Sigmoid colon (tissue), 7 donors: ENCODE results near the gene CAPN5. TPM values are rescaled to one million over a fixed set of nuclear protein-coding genes. Genes with fewer than 3 reads are reported as not detected.
A peak's percentile ranks its signal among the peaks of the same experiment; 100 is the strongest.

Source experiments
- DNase-seq: peaks from one replicate; pipeline ENCODE4 v3.0.0-alpha.2; 2019
- H3K27ac ChIP-seq, 4 donors: fragments of 200-600 bp; sonication (generic); one replicate each; pipeline ENCODE4 v1.5.1; 2016 to 2019; ENCODE audit warnings: mild to moderate bottlenecking in 1 of 4
- H3K27me3 ChIP-seq, 3 donors: fragments of 200-600 bp; sonication (generic); one replicate each; pipeline ENCODE4 v1.5.1; 2019; ENCODE audit warnings: mild to moderate bottlenecking in 1 of 3
- H3K36me3 ChIP-seq, 4 donors: fragments of 200-600 bp; sonication (generic); one replicate each; pipeline ENCODE4 v1.5.1; 2016 to 2019
- H3K4me1 ChIP-seq, 4 donors: fragments of 200-600 bp; sonication (generic); one replicate each; pipeline ENCODE4 v1.5.1; 2017 to 2019
- H3K4me3 ChIP-seq, 4 donors: fragments of 200-600 bp; sonication (generic); one replicate each; pipeline ENCODE4 v1.5.1; 2017 to 2019; ENCODE audit warnings: mild to moderate bottlenecking in 2 of 4, moderate library complexity in 1 of 4
- H3K9me3 ChIP-seq, 4 donors: fragments of 200-600 bp in 3 of 4; sonication (generic) in 3 of 4; one replicate each; pipeline versions ENCODE4 v1.5.1 to v1.6.1; 2013 to 2019
- EP300 ChIP-seq, 4 donors: sonication (generic); formaldehyde crosslinking; IDR thresholded peaks; one replicate each; pipeline ENCODE4 v1.6.1; 2017; ENCODE audit warnings: antibody characterized with exemption in 4 of 4
- POLR2A ChIP-seq, 2 donors: fragments of 450-650 bp; IDR thresholded peaks; one replicate each; pipeline ENCODE4 v1.6.1; 2016; ENCODE audit warnings: antibody characterized with exemption in 2 of 2, mild to moderate bottlenecking in 2 of 2, moderate library complexity in 2 of 2
- POLR2AphosphoS5 ChIP-seq, 4 donors: sonication (generic); formaldehyde crosslinking; IDR thresholded peaks; one replicate each; pipeline ENCODE4 v1.6.1; 2017; ENCODE audit warnings: antibody characterized with exemption in 4 of 4
- WGBS, 2 donors: extraction: QIAGEN DNeasy Blood & Tissue Kit; methylation state at CpG; one replicate each; pipeline ENCODE4 v1.1.7; 2013; 5-methylcytosine and 5-hydroxymethylcytosine counted together
- intact Hi-C: fragments of 100-400 bp; cut with DNase I; formaldehyde crosslinking; loops from one replicate; pipeline ENCODE4 v1.15.1; 2023
- polyA plus RNA-seq, 3 donors: library from polyadenylated mRNA; stranded (reverse); fragments of 200-250 nt; gene quantifications; one replicate each; pipeline ENCODE4 v1.2.3, GENCODE V29; 2013
- total RNA-seq, 4 donors: library from RNA; depleted of rRNA; stranded (reverse); fragments of >200 nt; gene quantifications; one replicate each; pipeline ENCODE4 v1.1.0, GENCODE V29; 2016
- TF ChIP-seq, protein P1 (sequence below), 4 experiments: fragments of 450-650 bp in 3 of 4; fragments of 200-600 bp in 1 of 4; IDR thresholded peaks; one replicate each; pipeline ENCODE4 v1.5.1; 2016 to 2019; ENCODE audit warnings: antibody characterized with exemption in 4 of 4, mild to moderate bottlenecking in 3 of 4, moderate library complexity in 2 of 4
- donor health status: healthy with polysubstance abuse.
- donor health status: Bipolar disorder and iron deficiency.
- donor health status: healthy.

Gene CAPN5
- total and polyA plus RNA-seq, 7 donors: 4.1 to 110 (median 12.5) TPM

DNA sequence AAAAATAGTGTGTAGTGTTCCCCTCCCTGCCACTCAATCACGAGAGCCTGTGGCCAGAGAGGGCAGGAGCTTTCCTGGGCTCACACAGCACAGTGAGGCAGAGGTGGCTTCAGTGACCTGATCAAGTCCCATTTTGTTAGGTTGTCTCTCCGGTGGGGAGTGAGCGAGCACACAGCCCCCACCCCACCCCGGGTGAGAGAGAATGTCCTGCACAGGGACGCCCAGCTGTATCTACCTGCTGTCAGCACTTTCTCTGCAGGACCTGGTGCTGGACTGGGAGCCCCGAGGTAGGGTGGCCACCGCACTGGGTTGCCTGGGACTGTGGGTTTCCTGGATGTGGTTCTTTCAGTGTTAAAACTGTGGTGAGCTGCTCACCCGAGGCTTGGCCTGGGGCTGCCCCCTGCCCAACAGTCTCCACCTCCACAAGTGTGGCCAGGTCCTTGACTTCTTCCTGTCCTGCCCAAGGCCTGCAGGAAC is 6.1 kb downstream of the CAPN5 start:
- Histone ChIP-seq H3K4me1 (peaks cover 2 to 50% (median 41%) of the 10 kb centered on the region in 4 donors), H3K27ac (peak overlapping the region; percentile 77 to 92 (median 86)), H3K4me3 (no peak overlapping the region), H3K36me3 (no peaks in the 10 kb centered on the region), H3K27me3 (no peaks in the 10 kb centered on the region), H3K9me3 (no peaks in the 10 kb centered on the region)
- WGBS, 2 donors: 30 to 55% methylated on average over 8 of the region's 8 CpGs
- no peak for DNase-seq
- TF ChIP-seq, protein P1, sequence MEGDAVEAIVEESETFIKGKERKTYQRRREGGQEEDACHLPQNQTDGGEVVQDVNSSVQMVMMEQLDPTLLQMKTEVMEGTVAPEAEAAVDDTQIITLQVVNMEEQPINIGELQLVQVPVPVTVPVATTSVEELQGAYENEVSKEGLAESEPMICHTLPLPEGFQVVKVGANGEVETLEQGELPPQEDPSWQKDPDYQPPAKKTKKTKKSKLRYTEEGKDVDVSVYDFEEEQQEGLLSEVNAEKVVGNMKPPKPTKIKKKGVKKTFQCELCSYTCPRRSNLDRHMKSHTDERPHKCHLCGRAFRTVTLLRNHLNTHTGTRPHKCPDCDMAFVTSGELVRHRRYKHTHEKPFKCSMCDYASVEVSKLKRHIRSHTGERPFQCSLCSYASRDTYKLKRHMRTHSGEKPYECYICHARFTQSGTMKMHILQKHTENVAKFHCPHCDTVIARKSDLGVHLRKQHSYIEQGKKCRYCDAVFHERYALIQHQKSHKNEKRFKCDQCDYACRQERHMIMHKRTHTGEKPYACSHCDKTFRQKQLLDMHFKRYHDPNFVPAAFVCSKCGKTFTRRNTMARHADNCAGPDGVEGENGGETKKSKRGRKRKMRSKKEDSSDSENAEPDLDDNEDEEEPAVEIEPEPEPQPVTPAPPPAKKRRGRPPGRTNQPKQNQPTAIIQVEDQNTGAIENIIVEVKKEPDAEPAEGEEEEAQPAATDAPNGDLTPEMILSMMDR (IDR thresholded peaks at IDR 0.05): no peak
- TF ChIP-seq EP300 (IDR thresholded peaks at IDR 0.05) (no peak), POLR2AphosphoS5 (IDR thresholded peaks at IDR 0.05) (no peak), POLR2A (IDR thresholded peaks at IDR 0.05) (no peak)
- intact Hi-C loops: loop anchor here (1.0 kb wide), 1 partner anchor 26 kb away; no protein-coding TSS in a partner anchor

DNA sequence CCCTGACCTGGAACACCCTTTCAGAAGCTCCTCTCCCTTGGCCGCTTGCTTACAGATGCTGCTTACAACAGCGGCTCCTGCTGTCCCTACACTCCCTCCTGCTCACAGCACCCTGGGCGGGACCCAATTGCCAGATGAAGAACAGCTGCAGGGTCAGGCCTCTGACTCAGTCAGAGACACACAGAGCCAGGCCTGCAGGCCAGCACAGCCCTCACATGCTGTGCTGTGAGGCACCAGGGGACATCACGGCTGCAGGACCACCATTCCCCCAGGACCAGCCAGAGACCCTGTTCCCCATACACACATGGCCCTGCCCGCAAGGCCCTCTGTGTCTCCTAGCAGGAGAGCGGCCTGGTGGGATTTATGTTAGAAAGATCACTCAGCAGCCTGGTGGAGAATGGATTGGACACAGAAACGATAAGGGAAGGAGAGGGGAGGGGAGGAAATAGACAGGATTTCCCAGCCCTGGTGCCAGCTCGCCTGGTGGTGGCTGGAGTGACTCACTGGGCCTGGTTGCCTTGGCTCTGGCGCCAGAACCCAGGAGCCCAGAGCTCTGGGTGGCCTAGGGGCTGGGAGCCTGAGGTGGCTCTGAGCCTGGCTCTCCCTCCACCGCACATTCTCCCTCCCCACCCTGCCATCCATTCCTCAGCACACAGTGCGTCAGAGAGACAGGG is 6.7 kb downstream of the CAPN5 start:
- 19 to 56% methylated on average over 11 of the region's 11 CpGs for WGBS, 2 donors
- TF ChIP-seq POLR2A (IDR thresholded peaks at IDR 0.05) (peak in 1 of 2 donors; percentile 45), EP300 (IDR thresholded peaks at IDR 0.05) (no peak), POLR2AphosphoS5 (IDR thresholded peaks at IDR 0.05) (peak; percentile 64 to 86 (median 86))
- TF ChIP-seq, protein P1 (IDR thresholded peaks at IDR 0.05): peak; percentile 26 to 63 (median 58)
- no peaks in the 10 kb centered on the region for H3K36me3 ChIP-seq
- H3K4me3 ChIP-seq: no peak overlapping the region
- DNase-seq: peak; percentile 98
- no peaks in the 10 kb centered on the region for H3K27me3 ChIP-seq
- H3K9me3 ChIP-seq: no peaks in the 10 kb centered on the region
- peak overlapping the region; percentile 77 to 92 (median 86) for H3K27ac ChIP-seq
- peaks cover 2 to 44% (median 35%) of the 10 kb centered on the region in 4 donors for H3K4me1 ChIP-seq
- intact Hi-C loops: loop anchor here (1.0 kb wide), 1 partner anchor 26 kb away; no protein-coding TSS in a partner anchor

DNA sequence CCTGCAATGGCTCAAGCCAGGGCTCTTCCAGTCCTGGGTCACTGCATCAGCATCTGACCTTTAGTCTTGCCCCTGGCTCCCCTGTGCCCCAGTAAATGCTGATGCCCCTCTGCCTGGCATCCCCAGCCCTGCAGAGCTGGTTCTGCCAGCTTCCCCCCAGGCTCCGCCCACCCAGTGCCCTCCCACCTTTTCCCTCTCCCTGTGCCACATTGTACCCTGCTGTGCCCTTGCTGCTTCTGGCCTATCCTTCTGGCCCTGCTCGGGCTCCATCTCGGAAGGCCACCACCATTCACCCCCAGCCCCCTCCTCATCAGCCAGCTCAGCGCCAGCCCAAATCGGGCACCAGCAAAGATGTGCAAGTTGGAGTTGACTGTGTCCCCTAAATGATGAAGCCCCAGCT is 7.4 kb downstream of the CAPN5 start:
- Histone ChIP-seq H3K27me3 (no peaks in the 10 kb centered on the region), H3K4me1 (peaks cover 2 to 42% (median 33%) of the 10 kb centered on the region in 4 donors), H3K9me3 (no peaks in the 10 kb centered on the region), H3K36me3 (no peaks in the 10 kb centered on the region), H3K4me3 (no peak overlapping the region), H3K27ac (peak overlapping the region; percentile 77 to 92 (median 86))
- TF ChIP-seq POLR2A (IDR thresholded peaks at IDR 0.05): no peak
- TF ChIP-seq EP300 (IDR thresholded peaks at IDR 0.05): no peak
- TF ChIP-seq, protein P1 (IDR thresholded peaks at IDR 0.05): no peak
- TF ChIP-seq POLR2AphosphoS5 (IDR thresholded peaks at IDR 0.05): no peak
- intact Hi-C loops: no loop called here
- WGBS, 2 donors: 21 to 73% methylated on average over 5 of the region's 5 CpGs
- peak; percentile 63 for DNase-seq

GRCh38 chr11:77074626-77075221 is 8.0 kb downstream of the CAPN5 start:
- H3K27me3 ChIP-seq: no peaks in the 10 kb centered on the region
- no peak overlapping the region for H3K4me3 ChIP-seq
- intact Hi-C loops: no loop called here
- TF ChIP-seq POLR2AphosphoS5 (IDR thresholded peaks at IDR 0.05): no peak
- no peak for TF ChIP-seq POLR2A (IDR thresholded peaks at IDR 0.05)
- TF ChIP-seq EP300 (IDR thresholded peaks at IDR 0.05): no peak
- TF ChIP-seq, protein P1 (IDR thresholded peaks at IDR 0.05): no peak
- WGBS, 2 donors: 39 to 76% methylated on average over 14 to 15 of the region's 15 CpGs
- peak overlapping the region; percentile 77 to 92 (median 86) for H3K27ac ChIP-seq
- no peaks in the 10 kb centered on the region for H3K36me3 ChIP-seq
- peaks cover 2 to 42% (median 31%) of the 10 kb centered on the region in 4 donors for H3K4me1 ChIP-seq
- peak; percentile 56 for DNase-seq
- no peaks in the 10 kb centered on the region for H3K9me3 ChIP-seq
